T-cell (primary cell): Measurements from ENCODE around the gene DMRTB1. TPM values are rescaled to one million over a fixed set of nuclear protein-coding genes. Genes with fewer than 3 reads are reported as not detected.

Source experiments
- ATAC-seq, 4 experiments: fragments of 200-7000 bp in 3 of 4; fragments of 150-1000 bp in 1 of 4; cut with Tn5 transposase; replicated peaks in 1 of 4; 1 replicate in 3 of 4; 2 replicates in 1 of 4; pipeline ENCODE4 v1.10.0; 2021; ENCODE audit warnings: moderate library complexity in 3 of 4, mild to moderate bottlenecking in 2 of 4, moderate number of reproducible peaks in 1 of 4
- CTCF ChIA-PET, 2 donors: fragments of 300-600 bp; sonication (Branson Sonifier 250); formaldehyde crosslinking; loops; one replicate each; lab custom pipeline; 2022; ENCODE audit warnings: antibody characterized with exemption in 2 of 2; lab: Charles Lee
- POLR2A ChIA-PET, 2 donors: fragments of 300-600 bp; sonication (Branson Sonifier 250); formaldehyde crosslinking; loops; one replicate each; lab custom pipeline; 2022; ENCODE audit warnings: antibody characterized with exemption in 2 of 2; lab: Charles Lee
- DNase-seq, 35 experiments: peaks; one replicate each; pipeline versions ENCODE4 v3.0.0 to v3.0.0-alpha.2; 2013 to 2023
- H3K27ac ChIP-seq: one replicate; pipeline ENCODE4 v1.5.1; 2013; ENCODE audit warnings: low read length
- H3K27me3 ChIP-seq, 2 experiments: replicated peaks in 1 of 2; 1 replicate in 1 of 2; 2 replicates in 1 of 2; pipeline versions ENCODE4 v1.6.1 to v1.7.0; 2013; ENCODE audit warnings: low read length in 1 of 2, mixed read lengths in 1 of 2; ENCODE audit not compliant: control insufficient read depth in 2 of 2, insufficient read depth in 2 of 2; ENCODE audit errors: extremely low read depth in 1 of 2
- H3K36me3 ChIP-seq, 2 donors: 1 replicate in 1 of 2; 2 replicates in 1 of 2; pipeline versions ENCODE4 v1.6.1 to v1.7.0; 2013; ENCODE audit warnings: low read length in 1 of 2; ENCODE audit not compliant: control insufficient read depth in 2 of 2, insufficient read depth in 1 of 2; ENCODE audit errors: extremely low read depth in 1 of 2
- H3K4me1 ChIP-seq, 2 experiments: 1 replicate in 1 of 2; 2 replicates in 1 of 2; pipeline versions ENCODE4 v1.6.1 to v1.7.0; 2013; ENCODE audit warnings: low read length in 2 of 2, mixed read lengths in 1 of 2; ENCODE audit not compliant: insufficient read depth in 2 of 2, control insufficient read depth in 1 of 2; ENCODE audit errors: extremely low read depth in 1 of 2
- H3K4me3 ChIP-seq, 2 donors: 1 replicate in 1 of 2; 2 replicates in 1 of 2; pipeline versions ENCODE4 v1.5.1 to v1.7.0; 2013; ENCODE audit warnings: mild to moderate bottlenecking in 2 of 2, low read length in 1 of 2, moderate library complexity in 1 of 2; ENCODE audit not compliant: control insufficient read depth in 1 of 2; ENCODE audit errors: extremely low read depth in 1 of 2
- H3K9me3 ChIP-seq: 2 replicates; pipeline ENCODE4 v1.7.0; 2013
- H3K27ac Mint-ChIP-seq, 2 donors: one replicate each; pipeline ENCODE4 v1.8.0; 2020 to 2021; ENCODE audit warnings: mild to moderate bottlenecking in 2 of 2, mixed read lengths in 2 of 2
- H3K27me3 Mint-ChIP-seq, 2 donors: one replicate each; pipeline ENCODE4 v1.8.0; 2021 to 2022; ENCODE audit warnings: mixed read lengths in 2 of 2
- H3K36me3 Mint-ChIP-seq: one replicate; pipeline ENCODE4 v1.8.0; 2021; ENCODE audit warnings: mixed read lengths
- H3K4me1 Mint-ChIP-seq, 3 donors: one replicate each; pipeline ENCODE4 v1.8.0; 2020 to 2022; ENCODE audit warnings: mixed read lengths in 3 of 3, mild to moderate bottlenecking in 1 of 3
- H3K4me3 Mint-ChIP-seq, 3 donors: one replicate each; pipeline ENCODE4 v1.8.0; 2020 to 2022; ENCODE audit warnings: mild to moderate bottlenecking in 3 of 3, mixed read lengths in 3 of 3, moderate library complexity in 3 of 3
- H3K9me3 Mint-ChIP-seq, 3 donors: one replicate each; pipeline ENCODE4 v1.8.0; 2020 to 2022; ENCODE audit warnings: mixed read lengths in 3 of 3
- WGBS: methylation state at CpG from one replicate; pipeline ENCODE4 v1.1.5; 2013; ENCODE audit warnings: missing lambda C conversion rate; ENCODE audit not compliant: insufficient coverage; 5-methylcytosine and 5-hydroxymethylcytosine counted together
- total RNA-seq, 35 experiments: library from RNA in 6 of 35; stranded (reverse) in 6 of 35; fragments of 120-200 nt in 1 of 35; gene quantifications; one replicate each; pipeline versions ENCODE4 v1.2.1 to v1.2.4 and lab custom pipeline; 2013 to 2026

Gene DMRTB1
- total RNA-seq, 5 donors from 2014 or later (not counting 1 experiment from before 2014, with no cell fraction given), result not detected

GRCh38 chr1:53438427-53439336, 20.5 kb upstream of the DMRTB1 start:
- no peaks in the 10 kb centered on the region for H3K36me3 ChIP-seq
- Mint-ChIP-seq H3K9me3 (no peaks in the 10 kb centered on the region), H3K27me3 (peaks cover 8 to 11% of the 10 kb centered on the region in 2 donors), H3K27ac (no peak overlapping the region), H3K4me3 (no peak overlapping the region), H3K4me1 (no peaks in the 10 kb centered on the region), H3K36me3 (no peaks in the 10 kb centered on the region)
- ATAC-seq (no peak), DNase-seq (no peak)
- 97% methylated on average over 79 of the region's 79 CpGs for WGBS
- CTCF ChIA-PET, result no interaction called here
- no peaks in the 10 kb centered on the region for H3K9me3 ChIP-seq
- H3K27ac ChIP-seq, result no peak overlapping the region
- peaks cover 0 to 7% of the 10 kb centered on the region in 2 experiments for H3K27me3 ChIP-seq
- H3K4me1 ChIP-seq, result no peaks in the 10 kb centered on the region
- H3K4me3 ChIP-seq, result no peak overlapping the region
- POLR2A ChIA-PET, result no interaction called here

GRCh38 chr1:53439337-53440207, 19.6 kb upstream of the DMRTB1 start:
- ChIA-PET POLR2A (no interaction called here), CTCF (no interaction called here)
- H3K27me3 Mint-ChIP-seq, result peaks cover 8% of the 10 kb centered on the region in 2 donors
- no peaks in the 10 kb centered on the region for H3K9me3 Mint-ChIP-seq
- no peaks in the 10 kb centered on the region for H3K4me1 Mint-ChIP-seq
- Histone ChIP-seq H3K4me3 (no peak overlapping the region), H3K4me1 (no peaks in the 10 kb centered on the region), H3K27me3 (peaks cover 0 to 5% of the 10 kb centered on the region in 2 experiments), H3K9me3 (no peaks in the 10 kb centered on the region), H3K36me3 (no peaks in the 10 kb centered on the region), H3K27ac (no peak overlapping the region)
- no peak overlapping the region for H3K4me3 Mint-ChIP-seq
- H3K36me3 Mint-ChIP-seq, result no peaks in the 10 kb centered on the region
- DNase-seq, result no peak
- H3K27ac Mint-ChIP-seq, result no peak overlapping the region
- ATAC-seq, result no peak
- WGBS, result 98% methylated on average over 39 of the region's 58 CpGs

DNA sequence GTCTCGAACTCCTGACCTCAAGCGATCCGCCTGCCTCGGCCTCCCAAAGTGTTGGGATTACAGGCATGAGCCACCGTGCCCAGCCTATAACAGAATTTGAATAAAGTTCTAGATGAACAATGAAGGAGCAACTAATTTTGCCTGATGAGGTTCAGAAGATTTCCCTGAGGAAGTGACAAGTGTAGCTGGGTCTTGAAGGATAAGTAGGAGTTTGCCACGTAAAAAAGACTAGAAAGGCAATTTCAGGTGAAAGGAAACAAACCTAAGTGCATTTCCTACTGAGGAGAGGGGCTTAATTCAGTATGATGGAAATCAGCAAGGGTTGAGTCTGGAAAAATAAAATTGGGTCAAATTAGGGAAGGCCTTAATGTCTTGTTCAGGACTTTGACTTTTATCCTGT, 18.6 kb upstream of the DMRTB1 start:
- ChIA-PET POLR2A (no interaction called here), CTCF (no interaction called here)
- Mint-ChIP-seq H3K4me3 (no peak overlapping the region), H3K27ac (no peak overlapping the region), H3K27me3 (peaks cover 3% of the 10 kb centered on the region in 2 donors), H3K4me1 (no peaks in the 10 kb centered on the region), H3K36me3 (no peaks in the 10 kb centered on the region), H3K9me3 (peaks cover 0 to 3% (median 0%) of the 10 kb centered on the region in 3 donors)
- Histone ChIP-seq H3K36me3 (no peaks in the 10 kb centered on the region), H3K4me3 (no peak overlapping the region), H3K27ac (no peak overlapping the region), H3K9me3 (no peaks in the 10 kb centered on the region), H3K27me3 (no peaks in the 10 kb centered on the region), H3K4me1 (no peaks in the 10 kb centered on the region)
- DNase-seq (no peak), ATAC-seq (no peak)
- 100% methylated on average over 2 of the region's 6 CpGs for WGBS

- no peaks in the 10 kb centered on the region for H3K27me3 Mint-ChIP-seq
- H3K4me1 Mint-ChIP-seq, result no peaks in the 10 kb centered on the region
- no peaks in the 10 kb centered on the region for H3K36me3 Mint-ChIP-seq
- ATAC-seq (no peak), DNase-seq (no peak)
- no peak overlapping the region for H3K4me3 Mint-ChIP-seq
- no peak overlapping the region for H3K27ac Mint-ChIP-seq
- no peak overlapping the region for H3K4me3 ChIP-seq
- no peaks in the 10 kb centered on the region for H3K4me1 ChIP-seq
- no peaks in the 10 kb centered on the region for H3K9me3 ChIP-seq
- CTCF ChIA-PET, result no interaction called here
- WGBS, result no CpG with 5 or more reads among the region's 2 CpGs
- no peaks in the 10 kb centered on the region for H3K36me3 ChIP-seq
- no peaks in the 10 kb centered on the region for H3K27me3 ChIP-seq
- H3K9me3 Mint-ChIP-seq, result peaks cover 0 to 7% (median 0%) of the 10 kb centered on the region in 3 donors
- POLR2A ChIA-PET, result no interaction called here
- no peak overlapping the region for H3K27ac ChIP-seq
Measured at GRCh38 chr1:53442299-53442698, 16.9 kb upstream of the DMRTB1 start.

GRCh38 chr1:53446051-53446450, 13.1 kb upstream of the DMRTB1 start:
- Histone ChIP-seq H3K4me3 (no peak overlapping the region), H3K36me3 (no peaks in the 10 kb centered on the region), H3K4me1 (no peaks in the 10 kb centered on the region), H3K27ac (no peak overlapping the region), H3K27me3 (no peaks in the 10 kb centered on the region), H3K9me3 (no peaks in the 10 kb centered on the region)
- Mint-ChIP-seq H3K4me1 (no peaks in the 10 kb centered on the region), H3K4me3 (no peak overlapping the region), H3K9me3 (peaks cover 0 to 7% (median 0%) of the 10 kb centered on the region in 3 donors), H3K27me3 (peaks cover 3 to 4% of the 10 kb centered on the region in 2 donors), H3K27ac (no peak overlapping the region), H3K36me3 (no peaks in the 10 kb centered on the region)
- CTCF ChIA-PET, result no interaction called here
- no CpG with 5 or more reads among the region's 2 CpGs for WGBS
- ATAC-seq (no peak), DNase-seq (no peak)
- POLR2A ChIA-PET, result no interaction called here

- no peak overlapping the region for H3K27ac Mint-ChIP-seq
- 88% methylated on average over 2 of the region's 4 CpGs for WGBS
- H3K36me3 Mint-ChIP-seq, result no peaks in the 10 kb centered on the region
- DNase-seq, result no peak
- ATAC-seq, result no peak
- Histone ChIP-seq H3K27ac (no peak overlapping the region), H3K9me3 (no peaks in the 10 kb centered on the region), H3K36me3 (no peaks in the 10 kb centered on the region), H3K4me1 (no peaks in the 10 kb centered on the region), H3K4me3 (no peak overlapping the region), H3K27me3 (no peaks in the 10 kb centered on the region)
- no peaks in the 10 kb centered on the region for H3K4me1 Mint-ChIP-seq
- ChIA-PET POLR2A (no interaction called here), CTCF (no interaction called here)
- H3K4me3 Mint-ChIP-seq, result no peak overlapping the region
- peaks cover 3 to 4% of the 10 kb centered on the region in 2 donors for H3K27me3 Mint-ChIP-seq
- H3K9me3 Mint-ChIP-seq, result peaks cover 0 to 7% (median 0%) of the 10 kb centered on the region in 3 donors
Measured at GRCh38 chr1:53447413-53447812, 11.8 kb upstream of the DMRTB1 start.
